GM19351 (cell line): ENCODE data around the gene SLC35B4.
"Not testable (repeated sequence)": the region's sequence is repeated elsewhere in the genome, so short reads cannot be mapped to it uniquely, and the experiment has no call there.

ENCODE experiments used
- ATAC-seq: cut with Tn5 transposase; IDR thresholded peaks from one replicate; pipeline ENCODE4 v1.9.1; 2021; ENCODE audit warnings: mild to moderate bottlenecking, moderate library complexity; ENCODE audit not compliant: unreplicated experiment

Gene SLC35B4

GRCh38 chr7:134295982-134296381, 20.7 kb downstream of the SLC35B4 start:
- ATAC-seq = not testable (repeated sequence)

- peak; percentile 100 for ATAC-seq
Measured at GRCh38 chr7:134293002-134293740, 23.6 kb downstream of the SLC35B4 start.

- ATAC-seq = no peak
Measured at GRCh38 chr7:134290286-134290685, 26.4 kb downstream of the SLC35B4 start.

GRCh38 chr7:134289841-134290240, 26.9 kb downstream of the SLC35B4 start:
- no peak for ATAC-seq

- ATAC-seq = no peak
Measured at GRCh38 chr7:134289423-134289822, 27.3 kb downstream of the SLC35B4 start.

- no peak for ATAC-seq
Measured at GRCh38 chr7:134287916-134288659, 28.6 kb downstream of the SLC35B4 start.

GRCh38 chr7:134284952-134285351, 31.8 kb downstream of the SLC35B4 start:
- ATAC-seq = no peak

- ATAC-seq = no peak
Measured at GRCh38 chr7:134284011-134284410, 32.7 kb downstream of the SLC35B4 start.

- ATAC-seq = no peak
Measured at GRCh38 chr7:134280508-134280907, 36.2 kb downstream of the SLC35B4 start.

- no peak for ATAC-seq
Measured at GRCh38 chr7:134279898-134280297, 36.8 kb downstream of the SLC35B4 start.

GRCh38 chr7:134279336-134279735, 37.4 kb downstream of the SLC35B4 start:
- no peak for ATAC-seq

GRCh38 chr7:134278502-134279153, 38.1 kb downstream of the SLC35B4 start:
- ATAC-seq = no peak

- no peak for ATAC-seq
Measured at GRCh38 chr7:134276951-134277350, 39.8 kb downstream of the SLC35B4 start.

GRCh38 chr7:134262322-134262721, 54.4 kb downstream of the SLC35B4 start:
- ATAC-seq = no peak

- no peak for ATAC-seq
Measured at GRCh38 chr7:134255814-134256213, 60.9 kb downstream of the SLC35B4 start.

- ATAC-seq = no peak
Measured at GRCh38 chr7:134254311-134254710, 62.4 kb downstream of the SLC35B4 start.

- ATAC-seq = no peak
Measured at GRCh38 chr7:134248196-134248595, 68.5 kb downstream of the SLC35B4 start.

- ATAC-seq = no peak
Measured at GRCh38 chr7:134246761-134247160, 70.0 kb downstream of the SLC35B4 start.

- ATAC-seq = peak; percentile 64
Measured at GRCh38 chr7:134246347-134246746, 70.4 kb downstream of the SLC35B4 start.

- ATAC-seq = no peak
Measured at GRCh38 chr7:134245253-134245652, 71.5 kb downstream of the SLC35B4 start.
